Endothelial cell of umbilical vein (primary cell): ENCODE results near the gene SCN10A. TPM values are rescaled to one million over a fixed set of nuclear protein-coding genes. Genes with fewer than 3 reads are reported as not detected.
A peak's percentile ranks its signal among the peaks of the same experiment; 100 is the strongest.

ENCODE experiments used
- BruUV-seq: library from RNA; stranded (reverse); fragments of 400-500 nt; replicated peaks from 2 replicates; lab custom pipeline; 2021; lab: Mats Ljungman, UMichigan
- CTCF ChIA-PET: fragments of 300-600, 350-600 bp; sonication (Branson Sonifier 250); formaldehyde crosslinking; loops from one replicate; lab custom pipeline; 2021; ENCODE audit warnings: antibody characterized with exemption, inconsistent platforms; lab: Charles Lee
- POLR2A ChIA-PET: fragments of 300-600, 350-600 bp; sonication (Branson Sonifier 250); formaldehyde crosslinking; loops from one replicate; lab custom pipeline; 2021; ENCODE audit warnings: antibody characterized with exemption, inconsistent platforms; lab: Charles Lee
- DNase-seq: peaks from one replicate; pipeline ENCODE4 v3.0.0-alpha.2; 2011; ENCODE audit warnings: low read depth, low spot score
- FAIRE-seq: peaks from 2 replicates; lab custom pipeline; 2011; peaks lifted over from hg19 to GRCh38; lab: Jason Lieb, UNC
- H2AFZ ChIP-seq: 2 replicates; pipeline ENCODE4 v1.6.0; 2012; ENCODE audit warnings: low read depth, low read length, control low read depth, inconsistent platforms
- H3K27ac ChIP-seq: 2 replicates; pipeline ENCODE4 v1.5.1; 2011; ENCODE audit warnings: low read depth, mild to moderate bottlenecking, control low read depth, low read length, moderate library complexity; ENCODE audit not compliant: insufficient read depth
- H3K27me3 ChIP-seq, 2 experiments: 2 replicates each; pipeline versions ENCODE4 v1.6.0 to v1.6.1; 2011; ENCODE audit warnings: low read length in 2 of 2, mixed read lengths in 1 of 2; ENCODE audit not compliant: control insufficient read depth in 2 of 2, insufficient read depth in 2 of 2
- H3K36me3 ChIP-seq, 2 experiments: 2 replicates in 1 of 2; 3 replicates in 1 of 2; pipeline ENCODE4 v1.5.1; 2011; ENCODE audit warnings: low read length in 2 of 2, mild to moderate bottlenecking in 1 of 2, moderate library complexity in 1 of 2; ENCODE audit not compliant: control insufficient read depth in 2 of 2, insufficient read depth in 2 of 2; ENCODE audit errors: extremely low read depth in 1 of 2
- H3K4me1 ChIP-seq: 3 replicates; pipeline ENCODE4 v1.5.1; 2011; ENCODE audit warnings: mild to moderate bottlenecking, low read length; ENCODE audit not compliant: control insufficient read depth, insufficient read depth; ENCODE audit errors: extremely low read depth
- H3K4me2 ChIP-seq: 2 replicates; pipeline ENCODE4 v1.6.1; 2011; ENCODE audit warnings: low read length, control low read depth, mixed read lengths; ENCODE audit not compliant: insufficient read depth
- H3K4me3 ChIP-seq, 3 experiments: fragments of 200-600 bp in 1 of 3; sonication (generic), shearing (Covaris generic) in 1 of 3; replicated peaks in 1 of 3; 2 replicates each; pipeline ENCODE4 v1.5.1; 2011 to 2016; ENCODE audit warnings: control low read depth in 3 of 3, low read length in 3 of 3, mild to moderate bottlenecking in 2 of 3, inconsistent platforms in 1 of 3, low read depth in 1 of 3, moderate library complexity in 1 of 3; ENCODE audit not compliant: insufficient read depth in 1 of 3
- H3K79me2 ChIP-seq: 2 replicates; pipeline ENCODE4 v1.6.0; 2012; ENCODE audit warnings: low read length, inconsistent platforms; ENCODE audit not compliant: control insufficient read depth, insufficient read depth
- H3K9ac ChIP-seq: replicated peaks from 2 replicates; pipeline ENCODE3; 2011; ENCODE audit warnings: low read length, control low read depth; ENCODE audit not compliant: insufficient read depth; ENCODE audit errors: extremely low read depth
- H3K9me1 ChIP-seq: replicated peaks from 3 replicates; pipeline ENCODE4 v1.6.0; 2011; ENCODE audit warnings: mild to moderate bottlenecking, low read length; ENCODE audit not compliant: control insufficient read depth, insufficient read depth; ENCODE audit errors: extremely low read depth
- H3K9me3 ChIP-seq: replicated peaks from 2 replicates; pipeline ENCODE4 v1.5.1; 2012; ENCODE audit warnings: low read length, inconsistent platforms; ENCODE audit not compliant: control insufficient read depth, insufficient read depth
- H4K20me1 ChIP-seq: replicated peaks from 2 replicates; pipeline ENCODE3; 2011; ENCODE audit warnings: mild to moderate bottlenecking, low read length; ENCODE audit not compliant: control insufficient read depth, insufficient read depth; ENCODE audit errors: extremely low read depth
- CTCF ChIP-seq, 2 donors: IDR thresholded peaks; 1 replicate in 1 of 2; 2 replicates in 1 of 2; pipeline ENCODE4 v1.5.1; 2011; ENCODE audit warnings: low read length in 2 of 2, mild to moderate bottlenecking in 2 of 2, moderate library complexity in 2 of 2, control low read depth in 1 of 2, inconsistent platforms in 1 of 2, low read depth in 1 of 2; ENCODE audit not compliant: insufficient read depth in 1 of 2; ENCODE audit errors: extremely low read depth in 1 of 2
- EZH2 ChIP-seq: IDR thresholded peaks from 2 replicates; pipeline ENCODE4 v1.6.1; 2012; ENCODE audit warnings: borderline replicate concordance, low read depth, mild to moderate bottlenecking, moderate library complexity, low read length, inconsistent platforms; ENCODE audit not compliant: severe bottlenecking
- FOS ChIP-seq: IDR thresholded peaks from 2 replicates; pipeline ENCODE4 v1.6.1; 2011; ENCODE audit warnings: mild to moderate bottlenecking, low read length, moderate library complexity, borderline replicate concordance; ENCODE audit not compliant: insufficient read depth
- GATA2 ChIP-seq: IDR thresholded peaks from 2 replicates; pipeline ENCODE4 v1.7.0; 2011; ENCODE audit warnings: low read depth, mild to moderate bottlenecking, moderate library complexity, mixed read lengths, low read length; ENCODE audit not compliant: insufficient read length, insufficient read depth
- JUN ChIP-seq: IDR thresholded peaks from 2 replicates; pipeline ENCODE4 v1.6.1; 2011; ENCODE audit warnings: borderline replicate concordance, low read depth; ENCODE audit not compliant: insufficient read length, insufficient read depth
- MAX ChIP-seq: IDR thresholded peaks from 2 replicates; pipeline ENCODE4 v1.6.1; 2011; ENCODE audit not compliant: insufficient read depth, insufficient read length
- MYC ChIP-seq: IDR thresholded peaks from one replicate; pipeline ENCODE4 v1.6.1; 2011; ENCODE audit warnings: mild to moderate bottlenecking, low read depth, low read length
- POLR2A ChIP-seq: IDR thresholded peaks from 2 replicates; pipeline ENCODE4 v1.6.1; 2012; ENCODE audit warnings: low read depth, mild to moderate bottlenecking, control low read depth, low read length
- POLR2AphosphoS5 ChIP-seq: IDR thresholded peaks from 2 replicates; pipeline ENCODE4 v1.6.1; 2012; ENCODE audit warnings: low read depth, mild to moderate bottlenecking, control low read depth, low read length, moderate library complexity; ENCODE audit not compliant: insufficient read depth
- dilution Hi-C: fragments of 300-500 bp; cut with MboI; formaldehyde crosslinking; loops from one replicate; pipeline ENCODE4 v1.15.0; 2019; ENCODE audit warnings: low sequenced_read_pairs; ENCODE audit not compliant: extremely low pct_ligation_motif_present
- intact Hi-C: fragments of 100-400 bp; cut with micrococcal nuclease; formaldehyde crosslinking; loops from one replicate; pipeline ENCODE4 v1.10.0; 2022
- polyA plus RNA-seq, 4 experiments: library from polyadenylated mRNA; depleted of rRNA in 3 of 4; stranded (reverse) in 3 of 4; unstranded in 1 of 4; fragments of >200 nt; gene quantifications; 2 replicates each; pipeline versions ENCODE4 v1.2.1 to v1.2.3, GENCODE V29; 2011 to 2012; ENCODE audit warnings: missing spikeins in 1 of 4
- total RNA-seq: library from RNA; stranded (reverse); gene quantifications from 2 replicates; pipeline ENCODE4 v1.2.3, GENCODE V29; 2021

Gene SCN10A
- total and polyA plus RNA-seq, 2 donors (not counting 3 experiments of a cell fraction or from before 2014, with no cell fraction given) = 0.07 TPM; not detected in 1

- TF ChIP-seq EZH2 (no peak), MAX (no peak), CTCF (IDR thresholded peaks at IDR 0.05; ENCODE audit: extremely low read depth in 1 of 2, insufficient read depth in 1 of 2, low read depth in 1 of 2, low read length in 2 of 2) (no peak), POLR2AphosphoS5 (no peak), FOS (no peak), GATA2 (no peak), MYC (no peak), JUN (no peak), POLR2A (no peak)
- POLR2A ChIA-PET = interaction anchor here (0.5 kb wide), 1 partner anchor 298 kb away, joined by 3 read pairs; no protein-coding TSS in a partner anchor
- peaks cover 0 to 7% of the 10 kb centered on the region in 2 experiments for H3K27me3 ChIP-seq
- H3K9me1 ChIP-seq = no peaks in the 10 kb centered on the region
- H3K4me3 ChIP-seq = no peak overlapping the region
- no peaks in the 10 kb centered on the region for H3K79me2 ChIP-seq
- dilution Hi-C loops = no loop called here
- H3K4me1 ChIP-seq = no peaks in the 10 kb centered on the region
- no peak overlapping the region for H3K9ac ChIP-seq
- no peaks in the 10 kb centered on the region for H3K9me3 ChIP-seq
- CTCF ChIA-PET = interaction anchor here (0.7 to 2.4 kb wide), 12 partner anchors 10 to 225 kb away, joined by 3 to 19 read pairs (median 3); partner anchors contain the start of gene SCN10A
- no peaks in the 10 kb centered on the region for H3K36me3 ChIP-seq
- intact Hi-C loops = loop anchor here (2.0 kb wide), 1 partner anchor 29 kb away; no protein-coding TSS in a partner anchor
- no peak overlapping the region for H3K4me2 ChIP-seq
- no peak overlapping the region for H3K27ac ChIP-seq
- peak; percentile 74 for DNase-seq
- no TSS peak for BruUV-seq
- FAIRE-seq = peak; percentile 82
- no peak overlapping the region for H2AFZ ChIP-seq
- peaks cover 2% of the 10 kb centered on the region for H4K20me1 ChIP-seq
Measured at GRCh38 chr3:38805765-38806386, 10.1 kb downstream of the SCN10A start.
